GM21528 (cell line): Measurements from ENCODE around the gene NT5DC4.

Experiments used
- ATAC-seq: cut with Tn5 transposase; IDR thresholded peaks from one replicate; pipeline ENCODE4 v1.9.1; 2021; ENCODE audit warnings: mild to moderate bottlenecking, moderate library complexity; ENCODE audit not compliant: unreplicated experiment, low FRiP score

Gene NT5DC4

GRCh38 chr2:112720785-112721184 lies at the start of gene NT5DC4:
NT5DC4 (plus strand) TSS chr2:112721020; CDS start chr2:112721080, 60 bp downstream.
- ATAC-seq = no peak

- ATAC-seq = no peak
Observed at GRCh38 chr2:112671801-112672200, 49.0 kb upstream of the NT5DC4 start.

GRCh38 chr2:112673008-112673407 lies 47.8 kb upstream of the NT5DC4 start:
- no peak for ATAC-seq

GRCh38 chr2:112674229-112674628 lies 46.6 kb upstream of the NT5DC4 start:
- ATAC-seq = no peak

GRCh38 chr2:112679484-112679883 lies 41.3 kb upstream of the NT5DC4 start:
- no peak for ATAC-seq

- ATAC-seq = no peak
Observed at GRCh38 chr2:112680666-112681101, 40.1 kb upstream of the NT5DC4 start.

- no peak for ATAC-seq
Observed at GRCh38 chr2:112682101-112682500, 38.7 kb upstream of the NT5DC4 start.

- no peak for ATAC-seq
Observed at GRCh38 chr2:112683550-112684414, 37.0 kb upstream of the NT5DC4 start.

- ATAC-seq = no peak
Observed at GRCh38 chr2:112684415-112684775, 36.4 kb upstream of the NT5DC4 start.

GRCh38 chr2:112685271-112685884 lies 35.4 kb upstream of the NT5DC4 start:
- no peak for ATAC-seq

- ATAC-seq = no peak
Observed at GRCh38 chr2:112686348-112687217, 34.2 kb upstream of the NT5DC4 start.

- ATAC-seq = no peak
Observed at GRCh38 chr2:112687522-112687921, 33.3 kb upstream of the NT5DC4 start.

- ATAC-seq = no peak
Observed at GRCh38 chr2:112688086-112688880, 32.5 kb upstream of the NT5DC4 start.

- ATAC-seq = no peak
Observed at GRCh38 chr2:112690853-112691401, 29.9 kb upstream of the NT5DC4 start.

- no peak for ATAC-seq
Observed at GRCh38 chr2:112691881-112692281, 28.9 kb upstream of the NT5DC4 start.

- ATAC-seq = peak; percentile 74
Observed at GRCh38 chr2:112692495-112692911, 28.3 kb upstream of the NT5DC4 start.

- no peak for ATAC-seq
Observed at GRCh38 chr2:112692918-112693317, 27.9 kb upstream of the NT5DC4 start.

GRCh38 chr2:112693596-112693995 lies 27.2 kb upstream of the NT5DC4 start:
- ATAC-seq = no peak

GRCh38 chr2:112694182-112694581 lies 26.6 kb upstream of the NT5DC4 start:
- ATAC-seq = no peak
